Liver (tissue), 9 donors: ENCODE results near the gene TNFRSF1B. TPM values are rescaled to one million over a fixed set of nuclear protein-coding genes. Genes with fewer than 3 reads are reported as not detected.

ENCODE experiments used
- DNase-seq: peaks from one replicate; pipeline ENCODE4 v3.0.0-alpha.2; 2017; ENCODE audit warnings: low spot score
- H3K27ac ChIP-seq, 2 donors: one replicate each; pipeline ENCODE4 v1.7.0; 2013; ENCODE audit warnings: inconsistent platforms in 2 of 2, low read length in 2 of 2, control low read depth in 1 of 2, low read depth in 1 of 2, mild to moderate bottlenecking in 1 of 2
- H3K27me3 ChIP-seq, 4 donors: one replicate each; pipeline versions ENCODE4 v1.6.1 to v1.7.0; 2013; ENCODE audit warnings: low read length in 3 of 4, inconsistent platforms in 1 of 4, mild to moderate bottlenecking in 1 of 4, moderate library complexity in 1 of 4; ENCODE audit not compliant: control insufficient read depth in 4 of 4, insufficient read depth in 4 of 4
- H3K36me3 ChIP-seq, 4 donors: one replicate each; pipeline versions ENCODE4 v1.6.1 to v1.7.0; 2013; ENCODE audit warnings: low read length in 3 of 4, mild to moderate bottlenecking in 3 of 4, low read depth in 1 of 4, moderate library complexity in 1 of 4; ENCODE audit not compliant: control insufficient read depth in 4 of 4, insufficient read depth in 3 of 4
- H3K4me1 ChIP-seq, 4 donors: one replicate each; pipeline versions ENCODE4 v1.6.1 to v1.7.0; 2013; ENCODE audit warnings: low read length in 3 of 4, mild to moderate bottlenecking in 3 of 4, moderate library complexity in 1 of 4; ENCODE audit not compliant: control insufficient read depth in 4 of 4, insufficient read depth in 4 of 4
- H3K4me3 ChIP-seq, 3 donors: one replicate each; pipeline versions ENCODE4 v1.6.1 to v1.7.0; 2013; ENCODE audit warnings: low read length in 3 of 3, control low read depth in 1 of 3, low read depth in 1 of 3, mild to moderate bottlenecking in 1 of 3
- H3K9ac ChIP-seq, 2 donors: one replicate each; pipeline ENCODE4 v1.7.0; 2013; ENCODE audit warnings: low read length in 2 of 2, mild to moderate bottlenecking in 2 of 2, moderate library complexity in 2 of 2, control low read depth in 1 of 2, low read depth in 1 of 2
- H3K9me3 ChIP-seq, 4 donors: one replicate each; pipeline versions ENCODE4 v1.6.1 to v1.7.0; 2013; ENCODE audit warnings: low read length in 3 of 4; ENCODE audit not compliant: control insufficient read depth in 4 of 4
- ATF3 ChIP-seq: IDR thresholded peaks from 2 replicates; pipeline ENCODE4 v1.6.1; 2016; ENCODE audit warnings: antibody characterized with exemption
- CTCF ChIP-seq: fragments of 150-350 bp; IDR thresholded peaks from 2 replicates; pipeline ENCODE4 v1.5.1; 2017; ENCODE audit warnings: improper control_type of control experiment, low read depth, low read length; ENCODE audit not compliant: missing input control
- EGR1 ChIP-seq, 2 donors: IDR thresholded peaks; 2 replicates each; pipeline ENCODE4 v1.6.1; 2016 to 2018; ENCODE audit warnings: antibody characterized with exemption in 2 of 2, low read depth in 2 of 2
- FOXA1 ChIP-seq: IDR thresholded peaks from 2 replicates; pipeline ENCODE4 v1.6.1; 2016; ENCODE audit warnings: antibody characterized with exemption
- FOXA2 ChIP-seq: IDR thresholded peaks from 2 replicates; pipeline ENCODE4 v1.6.1; 2016; ENCODE audit warnings: antibody characterized with exemption
- GABPA ChIP-seq, 2 donors: IDR thresholded peaks in 1 of 2; conservative IDR thresholded peaks in 1 of 2; 2 replicates each; pipeline ENCODE4 v1.6.1; 2016; ENCODE audit warnings: antibody characterized with exemption in 2 of 2, mild to moderate bottlenecking in 1 of 2, moderate library complexity in 1 of 2
- HNF4A ChIP-seq, 2 donors: conservative IDR thresholded peaks; 2 replicates each; pipeline ENCODE4 v1.6.1; 2016; ENCODE audit warnings: antibody characterized with exemption in 2 of 2, mild to moderate bottlenecking in 2 of 2
- HNF4G ChIP-seq: IDR thresholded peaks from 2 replicates; pipeline ENCODE4 v1.6.1; 2016; ENCODE audit warnings: antibody characterized with exemption
- JUND ChIP-seq, 2 donors: IDR thresholded peaks; 2 replicates each; pipeline ENCODE4 v1.6.1; 2016; ENCODE audit warnings: antibody characterized with exemption in 2 of 2
- MAX ChIP-seq: IDR thresholded peaks from 2 replicates; pipeline ENCODE4 v1.6.1; 2016; ENCODE audit warnings: antibody characterized with exemption
- NR2F2 ChIP-seq: IDR thresholded peaks from 2 replicates; pipeline ENCODE4 v1.6.1; 2016; ENCODE audit warnings: antibody characterized with exemption
- RAD21 ChIP-seq, 2 donors: IDR thresholded peaks; 2 replicates each; pipeline ENCODE4 v1.6.1; 2016; ENCODE audit warnings: antibody characterized with exemption in 2 of 2, mild to moderate bottlenecking in 2 of 2
- REST ChIP-seq: IDR thresholded peaks from 2 replicates; pipeline ENCODE4 v1.6.1; 2016; ENCODE audit warnings: antibody characterized with exemption, mild to moderate bottlenecking
- RXRA ChIP-seq, 2 donors: IDR thresholded peaks; 2 replicates each; pipeline ENCODE4 v1.6.1; 2017 to 2018; ENCODE audit warnings: antibody characterized with exemption in 2 of 2, mild to moderate bottlenecking in 1 of 2
- SP1 ChIP-seq: IDR thresholded peaks from 2 replicates; pipeline ENCODE4 v1.6.1; 2018; ENCODE audit warnings: antibody characterized with exemption, mild to moderate bottlenecking
- TAF1 ChIP-seq: conservative IDR thresholded peaks from 2 replicates; pipeline ENCODE4 v1.6.1; 2016; ENCODE audit warnings: antibody characterized with exemption, mild to moderate bottlenecking
- YY1 ChIP-seq: IDR thresholded peaks from 2 replicates; pipeline ENCODE4 v1.6.1; 2016; ENCODE audit warnings: antibody characterized with exemption, mild to moderate bottlenecking
- ZBTB33 ChIP-seq: IDR thresholded peaks from 2 replicates; pipeline ENCODE4 v1.6.1; 2016; ENCODE audit warnings: antibody characterized with exemption
- WGBS: extraction: QIAGEN DNeasy Blood & Tissue Kit; methylation state at CpG from one replicate; pipeline ENCODE4 v1.1.7; 2013; 5-methylcytosine and 5-hydroxymethylcytosine counted together
- polyA plus RNA-seq, 2 donors: library from polyadenylated mRNA; stranded (reverse) in 1 of 2; unstranded in 1 of 2; fragments of 200-250 nt in 1 of 2; fragments of >200 nt in 1 of 2; fragmentation: Nextera tagmentation in 1 of 2; extraction: Ambion mirVana in 1 of 2; gene quantifications; one replicate each; pipeline versions ENCODE4 v1.2.1 to v1.2.3, GENCODE V29; 2013 to 2015
- total RNA-seq, 2 donors: library from RNA; depleted of rRNA; stranded (reverse); fragments of >200 nt; gene quantifications; one replicate each; pipeline ENCODE4 v1.2.3, GENCODE V29; 2014
- donor health status: healthy.
- donor health status: healthy.
- donor health status: healthy.
- donor health status: healthy.
- donor health status: healthy.

Gene TNFRSF1B
- total and polyA plus RNA-seq, 4 donors: 7.2 to 19.6 (median 16.5) TPM

GRCh38 chr1:12150456-12151200, 16.2 kb upstream of the TNFRSF1B start:
- Histone ChIP-seq H3K36me3 (no peaks in the 10 kb centered on the region), H3K4me1 (peaks cover 6 to 24% (median 10%) of the 10 kb centered on the region in 4 donors), H3K27ac (peak overlapping the region; percentile 61 to 65), H3K9ac (no peak overlapping the region), H3K9me3 (no peaks in the 10 kb centered on the region), H3K27me3 (no peaks in the 10 kb centered on the region), H3K4me3 (no peak overlapping the region)
- WGBS: 78% methylated on average over 9 of the region's 9 CpGs
- DNase-seq: no peak
- TF ChIP-seq SP1 (peak; percentile 9), NR2F2 (peak; percentile 32), YY1 (no peak)

DNA sequence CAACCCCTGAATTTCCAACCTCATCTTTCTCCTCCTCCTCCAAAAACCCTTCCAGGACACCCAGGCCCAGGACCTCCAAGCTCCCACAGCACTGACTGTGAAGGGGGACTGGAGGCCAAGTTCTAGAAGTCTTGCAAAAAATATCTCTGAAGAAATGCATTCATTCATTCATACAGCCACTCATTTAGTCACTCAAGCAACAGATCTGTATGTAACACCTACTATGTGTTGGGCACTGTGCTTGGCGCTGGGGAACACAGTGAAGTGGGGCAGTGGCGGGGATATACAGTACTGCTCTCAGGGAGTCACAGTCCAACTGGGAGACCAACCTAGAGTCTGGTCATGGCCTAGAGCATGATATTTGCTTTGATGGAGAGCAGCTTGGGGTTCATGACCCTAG, 15.3 kb upstream of the TNFRSF1B start:
- TF ChIP-seq HNF4G (no peak), HNF4A (conservative IDR thresholded peaks at IDR 0.05) (peak in 1 of 2 donors; percentile 10)
- DNase-seq: no peak
- Histone ChIP-seq H3K27ac (peak overlapping the region; percentile 61 to 65), H3K9ac (no peak overlapping the region), H3K36me3 (no peaks in the 10 kb centered on the region), H3K4me1 (peaks cover 4 to 22% (median 10%) of the 10 kb centered on the region in 4 donors), H3K9me3 (no peaks in the 10 kb centered on the region), H3K4me3 (no peak overlapping the region), H3K27me3 (no peaks in the 10 kb centered on the region)
- WGBS: 93% methylated on average over 2 of the region's 2 CpGs

- no peaks in the 10 kb centered on the region for H3K36me3 ChIP-seq
- no peaks in the 10 kb centered on the region for H3K27me3 ChIP-seq
- no peak for TF ChIP-seq JUND (IDR thresholded peaks at IDR 0.05)
- TF ChIP-seq REST: no peak
- TF ChIP-seq FOXA2: no peak
- TF ChIP-seq HNF4G: no peak
- TF ChIP-seq GABPA (IDR thresholded peaks at IDR 0.05 in 1 of 2, conservative IDR thresholded peaks at IDR 0.05 in 1 of 2): no peak
- no peak for TF ChIP-seq EGR1 (IDR thresholded peaks at IDR 0.05; ENCODE audit: low read depth in 2 of 2)
- no peak for TF ChIP-seq NR2F2
- no peak for TF ChIP-seq TAF1
- TF ChIP-seq RXRA (IDR thresholded peaks at IDR 0.05): no peak
- no peak for TF ChIP-seq FOXA1
- TF ChIP-seq RAD21 (IDR thresholded peaks at IDR 0.05): no peak
- TF ChIP-seq CTCF: no peak
- no peak for TF ChIP-seq SP1
- no peak for TF ChIP-seq MAX
- TF ChIP-seq ZBTB33: no peak
- no peak for TF ChIP-seq YY1
- TF ChIP-seq ATF3: no peak
- TF ChIP-seq HNF4A (conservative IDR thresholded peaks at IDR 0.05): no peak
- DNase-seq: no peak
- H3K4me1 ChIP-seq: peaks cover 4 to 16% (median 11%) of the 10 kb centered on the region in 4 donors
- no peaks in the 10 kb centered on the region for H3K9me3 ChIP-seq
- peak overlapping the region; percentile 16 to 65 for H3K27ac ChIP-seq
- 88% methylated on average over 7 of the region's 7 CpGs for WGBS
- peak overlapping the region in 1 of 2 donors; percentile 16 for H3K9ac ChIP-seq
- H3K4me3 ChIP-seq: no peak overlapping the region
Measured at GRCh38 chr1:12152113-12152891, 14.5 kb upstream of the TNFRSF1B start.
